Subcutaneous adipose tissue (tissue), 4 donors: ENCODE measurements around the gene CSPG4. TPM values are rescaled to one million over a fixed set of nuclear protein-coding genes. Genes with fewer than 3 reads are reported as not detected.

Experiments used
- total RNA-seq, 4 donors: library from RNA; depleted of rRNA; stranded (reverse); fragments of >200 nt; gene quantifications; one replicate each; pipeline ENCODE4 v1.1.0, GENCODE V29; 2016
- TF ChIP-seq, protein P1 (sequence below): fragments of 450-650 bp; IDR thresholded peaks from one replicate; pipeline ENCODE4 v1.5.1; 2016; ENCODE audit warnings: low read depth, mild to moderate bottlenecking, control low read depth, antibody characterized with exemption, moderate library complexity

Gene CSPG4
- total RNA-seq, 4 donors from 2014 or later: 34.6 to 183 (median 57.0) TPM

DNA sequence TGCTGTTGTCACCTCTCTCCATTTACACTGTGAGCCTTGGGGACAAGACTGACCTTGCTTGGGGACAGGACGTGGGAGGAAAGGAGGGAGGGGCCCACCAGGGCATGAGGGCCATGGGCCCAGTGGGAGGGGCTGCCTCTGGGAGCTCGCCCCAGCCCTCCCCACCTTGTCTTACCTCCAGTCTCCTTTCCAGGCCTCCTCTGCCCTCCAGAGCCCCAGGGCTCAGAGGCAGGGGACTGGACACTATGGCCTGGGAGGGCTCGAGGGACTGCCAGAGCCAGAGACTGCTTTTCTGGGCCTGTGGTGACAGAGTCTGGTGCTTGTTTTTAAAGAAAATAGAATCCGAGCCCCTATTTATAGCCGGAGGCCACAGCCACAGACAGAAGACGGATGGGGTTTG lies 10.2 kb downstream of the CSPG4 start:
- TF ChIP-seq, protein P1, sequence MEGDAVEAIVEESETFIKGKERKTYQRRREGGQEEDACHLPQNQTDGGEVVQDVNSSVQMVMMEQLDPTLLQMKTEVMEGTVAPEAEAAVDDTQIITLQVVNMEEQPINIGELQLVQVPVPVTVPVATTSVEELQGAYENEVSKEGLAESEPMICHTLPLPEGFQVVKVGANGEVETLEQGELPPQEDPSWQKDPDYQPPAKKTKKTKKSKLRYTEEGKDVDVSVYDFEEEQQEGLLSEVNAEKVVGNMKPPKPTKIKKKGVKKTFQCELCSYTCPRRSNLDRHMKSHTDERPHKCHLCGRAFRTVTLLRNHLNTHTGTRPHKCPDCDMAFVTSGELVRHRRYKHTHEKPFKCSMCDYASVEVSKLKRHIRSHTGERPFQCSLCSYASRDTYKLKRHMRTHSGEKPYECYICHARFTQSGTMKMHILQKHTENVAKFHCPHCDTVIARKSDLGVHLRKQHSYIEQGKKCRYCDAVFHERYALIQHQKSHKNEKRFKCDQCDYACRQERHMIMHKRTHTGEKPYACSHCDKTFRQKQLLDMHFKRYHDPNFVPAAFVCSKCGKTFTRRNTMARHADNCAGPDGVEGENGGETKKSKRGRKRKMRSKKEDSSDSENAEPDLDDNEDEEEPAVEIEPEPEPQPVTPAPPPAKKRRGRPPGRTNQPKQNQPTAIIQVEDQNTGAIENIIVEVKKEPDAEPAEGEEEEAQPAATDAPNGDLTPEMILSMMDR: no peak

DNA sequence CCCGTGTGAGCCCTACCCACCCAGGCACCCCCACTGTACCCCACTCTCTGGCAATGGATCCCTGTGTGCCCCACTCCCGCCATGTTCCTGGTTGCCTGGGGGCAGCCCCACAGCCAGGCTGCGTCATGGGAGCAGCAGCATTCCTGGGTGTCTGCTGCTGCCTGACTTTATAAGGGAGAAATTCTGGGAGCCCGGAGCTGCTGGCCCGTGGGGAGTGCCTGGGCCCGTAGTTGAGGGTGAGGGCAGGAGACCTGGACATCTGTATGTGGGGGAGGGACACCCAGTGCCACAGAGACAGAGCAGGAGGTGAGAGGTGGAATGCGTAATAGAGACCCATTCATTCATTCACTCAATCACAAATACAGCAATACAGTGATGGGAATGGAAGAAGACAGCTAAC lies 15.1 kb downstream of the CSPG4 start:
- TF ChIP-seq, protein P1: no peak

DNA sequence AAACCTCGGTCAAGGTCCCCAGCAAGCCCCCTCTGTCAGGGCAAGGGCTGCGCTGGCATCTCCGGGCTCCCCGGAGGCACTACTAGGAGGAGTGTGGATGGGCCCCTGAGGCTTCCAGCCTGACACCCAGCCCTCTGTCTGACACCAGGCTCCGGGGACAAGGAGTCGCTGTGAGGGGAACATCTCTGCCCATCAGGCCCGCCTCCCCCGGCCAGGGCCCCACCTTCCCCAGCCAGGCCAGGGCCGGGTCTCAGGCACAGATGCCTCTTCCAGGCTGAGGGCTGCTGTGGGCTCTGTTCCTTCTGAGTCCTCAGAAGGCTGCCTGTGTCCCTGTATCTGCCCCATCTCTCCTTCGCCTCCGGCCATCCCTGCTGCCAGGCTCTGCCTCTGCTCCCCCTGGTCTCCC lies 15.8 kb downstream of the CSPG4 start:
- TF ChIP-seq, protein P1: no peak

DNA sequence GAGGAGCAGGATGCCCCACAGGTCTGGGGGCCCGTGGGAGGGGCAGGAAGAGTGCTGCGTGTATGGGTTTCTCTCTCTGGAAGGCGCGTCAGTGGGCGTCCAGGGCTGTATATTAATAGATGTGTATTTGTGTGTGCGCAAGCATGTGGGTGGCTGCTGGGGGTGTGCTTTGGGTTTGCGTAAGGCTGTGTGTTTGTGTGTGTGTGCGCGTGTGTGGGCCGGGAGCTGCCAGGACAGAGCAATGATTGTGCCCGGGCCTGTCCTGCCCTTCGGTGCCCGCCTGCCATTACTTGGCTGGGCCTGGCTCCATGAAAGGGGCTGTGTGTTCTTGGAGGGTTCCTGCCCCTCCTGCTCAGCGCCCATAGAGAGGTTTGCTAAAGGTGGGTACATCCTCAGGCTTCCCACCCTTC lies 16.3 kb downstream of the CSPG4 start:
- TF ChIP-seq, protein P1: no peak

DNA sequence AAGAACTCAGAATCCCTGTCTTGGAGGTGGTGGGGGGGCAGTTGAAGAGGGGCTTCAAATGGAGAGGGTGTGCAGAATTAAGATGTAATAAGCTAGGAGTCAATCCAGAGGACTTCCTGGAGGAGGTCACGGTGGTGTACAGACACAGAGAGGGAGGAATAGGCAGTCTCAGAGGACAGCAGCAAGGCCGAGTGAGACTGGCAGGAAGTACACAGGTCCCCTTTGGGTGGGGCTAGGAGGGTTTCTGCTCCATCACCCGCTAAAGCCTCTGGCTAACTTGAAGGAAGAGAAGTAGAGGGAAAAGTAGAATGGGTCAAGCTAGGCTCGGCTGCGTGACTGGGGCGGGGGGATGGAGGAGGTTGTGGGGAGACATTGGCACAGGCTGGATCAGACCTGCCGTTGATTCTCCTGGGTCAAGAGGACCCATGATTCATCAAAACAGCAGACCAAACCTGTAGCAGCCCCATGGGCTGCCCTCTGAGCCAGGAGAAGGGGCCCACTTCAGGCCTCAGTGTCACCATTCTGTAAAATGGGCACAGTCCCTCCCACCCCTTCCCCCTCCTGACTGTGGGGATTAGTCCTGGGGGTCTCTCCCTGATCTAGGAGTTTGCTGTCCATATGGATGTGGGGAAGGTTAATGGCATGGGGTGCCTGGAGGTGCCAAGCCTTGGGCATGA lies 16.9 kb downstream of the CSPG4 start:
- TF ChIP-seq, protein P1: no peak

DNA sequence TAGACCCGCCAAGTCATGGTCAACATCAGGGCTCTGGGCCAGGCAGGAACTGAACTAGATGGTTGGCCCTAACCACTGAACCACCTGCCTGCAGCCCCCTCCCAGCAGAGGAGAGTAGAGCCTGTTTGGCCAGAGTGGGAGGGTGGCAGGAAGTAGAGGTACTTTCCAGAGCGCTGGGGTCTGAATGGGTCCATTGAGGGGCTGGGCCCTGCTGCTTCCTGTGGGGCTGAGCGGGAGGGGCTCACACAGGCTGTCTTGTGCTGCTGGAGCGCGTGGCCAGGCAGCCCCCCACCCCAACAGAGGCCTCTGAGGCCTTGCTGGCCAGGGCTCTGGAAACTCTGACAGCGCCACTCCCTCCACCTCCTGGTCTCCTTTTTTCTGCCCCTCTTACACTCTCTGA lies 17.4 kb downstream of the CSPG4 start:
- TF ChIP-seq, protein P1: no peak

DNA sequence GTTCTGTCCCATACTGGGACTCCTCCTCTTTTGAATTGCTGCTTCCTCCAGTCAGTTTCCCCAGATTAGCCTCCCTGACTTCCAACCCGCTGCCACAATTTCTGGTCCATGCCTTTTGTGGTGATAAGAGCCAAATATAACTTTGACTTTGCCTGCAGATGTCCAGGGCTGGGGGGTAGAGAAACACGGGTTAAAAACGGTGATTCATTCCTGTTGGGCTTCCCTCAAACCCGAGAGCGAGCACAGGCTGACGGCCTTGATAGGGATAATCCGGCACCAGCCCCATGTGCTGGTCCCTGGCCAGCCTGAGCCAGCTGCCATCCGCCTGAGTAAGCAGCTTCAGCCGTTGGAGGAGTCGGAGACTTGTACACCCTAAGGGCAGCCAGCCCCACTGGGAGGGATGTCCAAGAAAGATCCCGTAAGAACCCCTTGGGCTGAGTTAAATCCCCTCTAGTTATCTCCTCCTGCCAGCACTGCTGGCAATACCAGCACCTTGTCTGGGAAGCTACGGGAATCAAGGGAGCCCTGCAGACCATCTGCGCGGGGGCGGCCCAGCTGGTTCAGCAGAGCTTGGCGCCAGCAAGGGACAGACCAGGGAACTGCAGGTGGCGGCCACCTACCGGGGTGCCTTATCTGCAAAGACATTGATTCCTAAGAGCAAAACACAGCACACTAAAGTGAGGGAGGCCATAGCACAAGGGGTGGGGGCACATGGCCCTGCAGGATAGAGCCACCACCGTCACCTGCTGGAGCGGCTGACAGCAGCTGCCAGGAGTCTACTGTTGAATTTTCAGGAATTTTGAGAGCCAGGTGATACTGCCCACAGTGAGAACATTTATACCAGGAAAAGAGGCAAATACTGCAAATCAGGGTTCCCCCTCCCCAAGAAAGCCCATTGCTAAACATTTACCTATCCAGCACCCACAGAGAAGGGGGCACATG lies 18.1 kb downstream of the CSPG4 start:
- TF ChIP-seq, protein P1: no peak
